Peyer's patch (tissue), 4 donors: ENCODE data around the gene CHD5. TPM values are rescaled to one million over a fixed set of nuclear protein-coding genes. Genes with fewer than 3 reads are reported as not detected.

Experiments used
- DNase-seq, 3 donors: peaks; one replicate each; pipeline ENCODE4 v3.0.0-alpha.2; 2017 to 2019
- H3K27ac ChIP-seq, 4 donors: fragments of 200-600 bp; sonication (generic); one replicate each; pipeline ENCODE4 v1.5.1; 2016 to 2019
- H3K27me3 ChIP-seq, 2 donors: fragments of 200-600 bp; sonication (generic); one replicate each; pipeline ENCODE4 v1.5.1; 2019
- H3K36me3 ChIP-seq, 3 donors: fragments of 200-600 bp; sonication (generic); one replicate each; pipeline ENCODE4 v1.5.1; 2016 to 2019
- H3K4me1 ChIP-seq, 4 donors: fragments of 200-600 bp; sonication (generic); one replicate each; pipeline ENCODE4 v1.5.1; 2016 to 2019
- H3K4me3 ChIP-seq, 4 donors: fragments of 200-600 bp; sonication (generic); 1 replicate in 3 of 4; 2 replicates in 1 of 4; pipeline ENCODE4 v1.5.1; 2016 to 2019; ENCODE audit warnings: mild to moderate bottlenecking in 1 of 4
- H3K9me3 ChIP-seq, 4 donors: fragments of 200-600 bp; sonication (generic); one replicate each; pipeline ENCODE4 v1.5.1; 2016 to 2019; ENCODE audit warnings: mild to moderate bottlenecking in 1 of 4
- CTCF ChIP-seq, 6 experiments: fragments of 450-650 bp in 4 of 6; fragments of 200-600 bp in 2 of 6; sonication (generic) in 1 of 6; IDR thresholded peaks; one replicate each; pipeline ENCODE4 v1.5.1; 2017 to 2019; ENCODE audit warnings: antibody characterized with exemption in 6 of 6, mild to moderate bottlenecking in 3 of 6, moderate library complexity in 1 of 6
- POLR2A ChIP-seq, 2 donors: fragments of 450-650 bp; IDR thresholded peaks; one replicate each; pipeline ENCODE4 v1.5.1; 2017; ENCODE audit warnings: antibody characterized with exemption in 2 of 2, mild to moderate bottlenecking in 2 of 2, moderate library complexity in 2 of 2
- total RNA-seq, 4 donors: library from RNA; depleted of rRNA; stranded (reverse); fragments of >200 nt; gene quantifications; one replicate each; pipeline ENCODE4 v1.1.0, GENCODE V29; 2016

CHD5 gene
- total RNA-seq, 4 donors from 2014 or later = under 0.01 to 0.66 (median 0.22) TPM

GRCh38 chr1:6107409-6108356 is 72.4 kb downstream of the CHD5 start:
- DNase-seq = no peak
- Histone ChIP-seq H3K9me3 (no peaks in the 10 kb centered on the region), H3K4me1 (no peaks in the 10 kb centered on the region), H3K27me3 (no peaks in the 10 kb centered on the region), H3K36me3 (no peaks in the 10 kb centered on the region), H3K27ac (no peak overlapping the region), H3K4me3 (no peak overlapping the region)
- no peak for TF ChIP-seq CTCF (IDR thresholded peaks at IDR 0.05)
- TF ChIP-seq POLR2A (IDR thresholded peaks at IDR 0.05) = no peak

- TF ChIP-seq CTCF (IDR thresholded peaks at IDR 0.05) = no peak
- TF ChIP-seq POLR2A (IDR thresholded peaks at IDR 0.05) = no peak
- Histone ChIP-seq H3K4me1 (no peaks in the 10 kb centered on the region), H3K9me3 (no peaks in the 10 kb centered on the region), H3K27ac (no peak overlapping the region), H3K36me3 (no peaks in the 10 kb centered on the region), H3K4me3 (no peak overlapping the region), H3K27me3 (no peaks in the 10 kb centered on the region)
- DNase-seq = no peak
These were observed 73.1 kb downstream of the CHD5 start for GRCh38 chr1:6106977-6107376.

GRCh38 chr1:6106321-6106731 is 73.8 kb downstream of the CHD5 start:
- H3K36me3 ChIP-seq = no peaks in the 10 kb centered on the region
- H3K27me3 ChIP-seq = no peaks in the 10 kb centered on the region
- H3K9me3 ChIP-seq = no peaks in the 10 kb centered on the region
- no peaks in the 10 kb centered on the region for H3K4me1 ChIP-seq
- TF ChIP-seq POLR2A (IDR thresholded peaks at IDR 0.05) (no peak), CTCF (IDR thresholded peaks at IDR 0.05) (no peak)
- no peak overlapping the region for H3K27ac ChIP-seq
- H3K4me3 ChIP-seq = no peak overlapping the region
- DNase-seq = peak in 1 of 3 donors; percentile 29

- H3K27me3 ChIP-seq = no peaks in the 10 kb centered on the region
- H3K4me1 ChIP-seq = no peaks in the 10 kb centered on the region
- H3K27ac ChIP-seq = no peak overlapping the region
- no peaks in the 10 kb centered on the region for H3K9me3 ChIP-seq
- H3K36me3 ChIP-seq = no peaks in the 10 kb centered on the region
- TF ChIP-seq CTCF (IDR thresholded peaks at IDR 0.05) (no peak), POLR2A (IDR thresholded peaks at IDR 0.05) (no peak)
- H3K4me3 ChIP-seq = no peak overlapping the region
- DNase-seq = peak in 1 of 3 donors; percentile 44
These were observed 74.4 kb downstream of the CHD5 start for GRCh38 chr1:6105763-6106162.

- Histone ChIP-seq H3K27ac (no peak overlapping the region), H3K27me3 (no peaks in the 10 kb centered on the region), H3K4me3 (no peak overlapping the region), H3K9me3 (no peaks in the 10 kb centered on the region), H3K36me3 (no peaks in the 10 kb centered on the region), H3K4me1 (no peaks in the 10 kb centered on the region)
- peak in 1 of 3 donors; percentile 28 for DNase-seq
- TF ChIP-seq POLR2A (IDR thresholded peaks at IDR 0.05) (no peak), CTCF (IDR thresholded peaks at IDR 0.05) (no peak)
These were observed 74.9 kb downstream of the CHD5 start for GRCh38 chr1:6105218-6105679.
